GM21576 (cell line): ENCODE data around the gene ERFL.
A peak's percentile ranks its signal among the peaks of the same experiment; 100 is the strongest.

ENCODE experiments used
- ATAC-seq: cut with Tn5 transposase; IDR thresholded peaks from one replicate; pipeline ENCODE4 v1.9.1; 2021; ENCODE audit warnings: mild to moderate bottlenecking, moderate library complexity; ENCODE audit not compliant: unreplicated experiment

The ERFL gene

DNA sequence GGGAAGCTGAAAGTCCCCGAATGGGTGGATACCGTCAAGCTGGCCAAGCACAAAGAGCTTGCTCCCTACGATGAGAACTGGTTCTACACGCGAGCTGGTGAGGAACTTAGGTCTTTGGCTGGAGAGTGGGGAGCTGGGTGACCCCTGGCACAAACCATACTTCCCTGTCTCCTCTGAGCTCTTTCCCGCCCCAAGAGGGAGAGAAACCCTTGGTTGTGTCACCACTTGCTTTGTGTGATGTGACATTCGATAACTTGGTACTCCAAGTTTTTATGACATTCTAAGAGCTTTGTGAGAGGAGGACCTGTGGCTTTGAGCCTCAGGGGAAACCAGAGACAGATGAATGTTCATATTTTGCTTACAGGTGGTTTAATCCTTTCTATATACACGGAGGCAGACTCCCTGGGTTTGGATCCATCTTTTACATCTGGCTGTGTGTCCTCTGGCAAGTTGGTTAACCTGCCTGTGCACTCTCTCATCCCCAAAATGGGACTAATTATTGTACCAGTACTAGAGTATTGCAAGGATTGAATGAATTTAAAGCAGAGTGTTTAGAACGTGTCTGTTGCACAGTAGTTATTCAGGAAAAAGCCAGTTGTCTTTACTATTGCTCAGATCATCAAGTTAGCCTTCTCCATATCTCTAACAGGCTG lies 67.0 kb downstream of the ERFL start:
- no peak for ATAC-seq

DNA sequence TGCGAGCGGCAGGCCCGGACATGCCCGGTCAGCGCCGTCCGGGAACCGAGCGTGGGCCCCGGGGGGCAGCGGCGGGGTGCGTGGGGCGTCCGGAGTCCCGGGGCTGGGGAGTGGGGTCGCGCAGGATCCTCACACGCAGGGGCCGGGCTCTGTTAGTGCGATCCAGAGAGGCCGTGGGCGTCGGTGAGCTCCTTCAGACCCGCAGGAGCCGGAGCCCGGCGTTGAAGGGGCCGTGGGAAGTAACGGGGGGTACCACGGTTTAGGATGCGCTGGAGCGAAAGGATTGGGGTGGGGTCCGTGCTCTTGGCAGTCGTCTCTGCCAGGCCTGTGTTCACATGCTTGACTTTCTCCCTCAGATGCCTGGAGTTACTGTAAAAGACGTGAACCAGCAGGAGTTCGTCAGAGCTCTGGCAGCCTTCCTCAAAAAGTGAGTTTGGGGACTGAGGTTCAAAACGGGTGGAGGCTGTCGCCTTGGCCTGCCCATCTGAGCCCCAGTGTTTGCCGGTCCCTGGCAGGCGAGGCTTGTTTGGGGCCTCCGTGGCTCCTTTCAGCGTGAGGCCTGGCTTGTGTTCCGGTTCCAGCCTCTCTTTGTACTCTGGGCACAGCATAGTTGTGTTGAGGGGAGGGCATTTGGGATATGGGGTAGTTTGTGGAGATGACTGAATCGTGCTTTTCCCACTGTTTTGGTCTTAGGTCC lies 67.7 kb downstream of the ERFL start:
- ATAC-seq: no peak

GRCh38 chr19:41859618-41860418 lies 68.4 kb downstream of the ERFL start, which contains the start of gene RPS19:
Gene RPS19, plus strand, starts transcription at chr19:41860255. Its CDS starts 520 bp downstream, at chr19:41860775.
- peak; percentile 72 for ATAC-seq

- ATAC-seq: no peak
Observed at GRCh38 chr19:41859213-41859617, 69.0 kb downstream of the ERFL start.
